Lower leg skin (tissue), 4 donors: Measurements from ENCODE around the gene TFAP2B. TPM values are rescaled to one million over a fixed set of nuclear protein-coding genes. Genes with fewer than 3 reads are reported as not detected.

Experiments used
- DNase-seq, 2 donors: peaks; one replicate each; pipeline ENCODE4 v3.0.0-alpha.2; 2019; ENCODE audit warnings: low spot score in 2 of 2
- H3K4me3 ChIP-seq: fragments of 200-600 bp; sonication (generic); 2 replicates; pipeline ENCODE4 v1.5.1; 2017; ENCODE audit warnings: mild to moderate bottlenecking, low read depth; ENCODE audit not compliant: poor library complexity, severe bottlenecking
- CTCF ChIP-seq, 3 donors: fragments of 450-650 bp; IDR thresholded peaks; one replicate each; pipeline ENCODE4 v1.5.1; 2016; ENCODE audit warnings: antibody characterized with exemption in 3 of 3, mild to moderate bottlenecking in 3 of 3, moderate library complexity in 2 of 3
- POLR2A ChIP-seq, 2 donors: fragments of 450-650 bp; IDR thresholded peaks; one replicate each; pipeline ENCODE4 v1.6.1; 2016 to 2017; ENCODE audit warnings: antibody characterized with exemption in 2 of 2, mild to moderate bottlenecking in 1 of 2, moderate library complexity in 1 of 2
- WGBS, 2 donors: methylation state at CpG; one replicate each; pipeline ENCODE4 v1.1.5; 2018; 5-methylcytosine and 5-hydroxymethylcytosine counted together
- intact Hi-C: fragments of 100-400 bp; cut with DNase I; formaldehyde crosslinking; loops from one replicate; pipeline ENCODE4 v1.15.0; 2023; ENCODE audit warnings: low total_unique reads
- total RNA-seq, 4 donors: library from RNA; depleted of rRNA; stranded (reverse); fragments of >200 nt; gene quantifications; one replicate each; pipeline ENCODE4 v1.1.0, GENCODE V29; 2016

TFAP2B gene
- total RNA-seq, 4 donors from 2014 or later = 1.9 to 6.8 (median 4.0) TPM

DNA sequence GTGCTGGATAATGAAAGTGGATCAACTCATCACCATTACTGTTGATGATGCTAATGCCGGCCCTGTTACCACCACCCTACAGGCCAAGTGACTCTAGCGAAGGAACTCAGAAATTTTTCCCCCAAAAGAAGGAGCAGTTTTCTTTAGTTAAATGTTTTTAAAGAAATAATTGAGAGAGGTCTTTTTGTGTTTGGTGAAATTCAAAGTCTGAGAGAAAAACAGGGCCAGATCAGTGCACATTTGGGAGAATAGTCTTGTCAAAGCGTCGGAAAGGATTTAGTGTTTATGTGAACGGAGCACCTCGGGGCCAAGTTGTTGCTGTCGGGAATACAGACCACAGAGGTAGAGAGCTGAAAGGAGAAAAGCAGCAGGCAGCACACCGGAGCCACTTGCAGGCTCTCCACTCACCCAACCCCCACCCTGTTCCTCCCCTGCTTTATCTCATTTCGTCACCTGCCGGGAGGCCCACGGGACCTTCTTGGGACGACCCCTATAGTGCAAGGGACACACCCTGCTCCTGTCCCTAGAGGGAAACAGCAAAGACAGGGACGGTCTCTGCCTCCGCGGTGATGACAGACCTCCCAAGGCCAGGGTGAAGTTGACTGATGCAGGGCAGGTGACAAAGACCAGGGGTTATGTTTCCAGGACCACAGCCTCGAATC, 6.8 kb downstream of the TFAP2B start:
- WGBS, 2 donors = 7 to 8% methylated on average over 16 of the region's 16 CpGs
- DNase-seq = peak in 1 of 2 donors; percentile 66
- intact Hi-C loops = no loop called here
- TF ChIP-seq CTCF (IDR thresholded peaks at IDR 0.05) = no peak
- no peak for TF ChIP-seq POLR2A (IDR thresholded peaks at IDR 0.05)
- no peak overlapping the region for H3K4me3 ChIP-seq

DNA sequence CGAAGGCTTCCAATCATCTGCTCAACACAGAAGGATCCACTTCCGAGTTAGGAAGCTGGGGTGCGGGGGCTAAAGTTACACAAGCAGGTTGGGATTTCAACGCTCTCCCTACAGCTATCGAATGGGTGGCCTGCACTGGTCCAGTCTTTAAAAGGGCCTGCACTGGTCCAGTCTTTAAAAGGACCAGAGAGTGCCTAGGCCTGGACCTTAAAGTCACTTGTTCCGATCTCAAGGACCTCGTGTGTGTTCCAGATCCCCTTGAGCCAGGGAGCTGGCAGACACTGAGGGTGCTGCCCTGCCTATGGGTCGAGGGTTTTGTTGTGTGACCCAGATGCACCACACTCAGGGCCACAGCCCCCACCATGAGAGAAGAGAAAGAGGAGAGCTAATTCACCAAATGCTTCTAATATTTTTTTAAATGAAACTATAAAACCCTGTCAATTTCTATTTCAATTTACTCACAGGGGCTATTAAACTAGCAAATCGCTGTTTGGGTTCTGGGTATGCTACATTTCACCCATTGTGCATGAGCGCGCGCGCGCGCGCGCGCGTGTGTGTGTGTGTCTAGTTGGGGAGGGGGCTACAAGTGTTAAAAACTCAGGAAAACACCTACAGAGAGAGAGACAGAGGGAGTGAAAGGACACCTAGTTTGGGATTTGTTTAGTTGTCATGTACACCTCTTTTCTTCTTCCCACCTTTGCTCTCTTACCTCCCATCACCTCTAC, 7.5 kb downstream of the TFAP2B start:
- 24 to 28% methylated on average over 17 to 19 of the region's 19 CpGs for WGBS, 2 donors
- H3K4me3 ChIP-seq = no peak overlapping the region
- no peak for DNase-seq
- no peak for TF ChIP-seq CTCF (IDR thresholded peaks at IDR 0.05)
- TF ChIP-seq POLR2A (IDR thresholded peaks at IDR 0.05) = no peak
- intact Hi-C loops = no loop called here

DNA sequence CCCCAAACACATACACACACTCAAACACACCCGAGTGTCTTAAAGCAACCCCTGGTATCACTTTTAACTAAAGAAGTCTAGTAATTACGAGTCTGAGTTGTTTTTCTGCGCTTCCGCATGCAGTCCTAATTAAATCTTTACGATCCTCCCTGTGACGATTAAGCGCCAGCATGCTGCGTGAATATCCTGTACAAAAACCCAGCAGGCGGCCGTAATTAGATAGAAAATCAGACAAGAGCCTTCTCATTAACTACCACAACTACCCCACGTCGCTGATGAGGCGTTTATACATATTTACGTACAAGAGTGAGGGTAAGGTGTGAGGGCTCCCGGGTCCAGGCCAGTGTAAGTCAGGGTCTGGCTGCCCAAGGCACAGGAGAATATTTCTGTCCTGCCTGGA, 8.1 kb downstream of the TFAP2B start:
- TF ChIP-seq POLR2A (IDR thresholded peaks at IDR 0.05) (no peak), CTCF (IDR thresholded peaks at IDR 0.05) (no peak)
- 3 to 6% methylated on average over 15 of the region's 15 CpGs for WGBS, 2 donors
- DNase-seq = no peak
- no peak overlapping the region for H3K4me3 ChIP-seq
- intact Hi-C loops = no loop called here

DNA sequence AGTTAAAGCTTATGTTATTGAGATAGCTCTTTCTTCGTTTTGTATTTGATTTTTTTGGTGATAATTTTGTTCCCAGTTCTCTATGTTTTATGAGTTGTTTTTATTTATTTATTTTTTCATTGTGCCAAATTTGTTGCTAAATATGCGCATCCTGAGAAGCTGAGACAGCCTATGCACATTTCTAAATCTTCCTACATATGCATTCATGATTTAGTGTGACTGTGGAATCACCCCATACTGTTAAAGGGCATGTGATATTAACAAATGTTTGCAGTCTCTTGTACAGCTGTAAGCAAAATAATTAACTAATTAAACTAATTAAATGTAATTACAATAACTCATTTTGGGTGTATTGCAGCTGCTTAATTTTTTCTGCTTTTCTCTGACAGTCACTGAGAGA, 10.4 kb downstream of the TFAP2B start:
- TF ChIP-seq POLR2A (IDR thresholded peaks at IDR 0.05) (no peak), CTCF (IDR thresholded peaks at IDR 0.05) (no peak)
- intact Hi-C loops = no loop called here
- no peak overlapping the region for H3K4me3 ChIP-seq
- WGBS, 2 donors = 51 to 55% methylated on average over 2 of the region's 2 CpGs
- no peak for DNase-seq

- TF ChIP-seq CTCF (IDR thresholded peaks at IDR 0.05) (no peak), POLR2A (IDR thresholded peaks at IDR 0.05) (no peak)
- 0 to 1% methylated on average over 3 of the region's 3 CpGs for WGBS, 2 donors
- H3K4me3 ChIP-seq = no peak overlapping the region
- no peak for DNase-seq
- intact Hi-C loops = no loop called here
Observed at GRCh38 chr6:50829898-50830444, 11.3 kb downstream of the TFAP2B start.
